Measurements from ENCODE around the gene LLGL1. TPM values are rescaled to one million over a fixed set of nuclear protein-coding genes. Genes with fewer than 3 reads are reported as not detected.

The LLGL1 gene
- total and polyA plus RNA-seq, 5 experiments from 2014 or later, result 1.2 to 17.3 (median 1.9) TPM

DNA sequence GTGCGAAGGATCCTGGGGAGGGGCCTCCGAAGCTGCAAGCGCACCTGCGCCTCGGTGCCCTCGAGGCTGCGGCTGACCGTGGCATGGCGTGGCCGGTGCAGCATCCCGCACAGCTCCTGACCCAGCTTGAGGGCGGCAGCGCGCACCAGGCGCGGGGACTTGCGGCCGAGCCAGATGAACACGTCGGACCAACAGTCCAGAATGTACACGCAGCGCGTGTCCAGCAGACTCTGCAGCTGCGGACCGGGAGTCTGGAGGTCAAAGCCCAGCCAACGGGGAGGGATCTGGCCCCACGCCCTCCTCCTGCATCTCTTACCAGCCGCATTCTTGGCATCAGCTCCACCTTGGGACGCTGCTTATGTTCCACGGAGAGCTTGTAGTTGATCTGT lies 22.2 kb downstream of the LLGL1 start:
- Mint-ChIP-seq H3K36me3 (peaks cover 0 to 70% (median 9%) of the 10 kb centered on the region in 3 donors), H3K27ac (no peak overlapping the region), H3K27me3 (no peaks in the 10 kb centered on the region), H3K9me3 (no peaks in the 10 kb centered on the region), H3K4me3 (no peak overlapping the region), H3K4me1 (peaks cover 2 to 5% (median 4%) of the 10 kb centered on the region in 4 donors)
- POLR2A ChIA-PET, result interaction anchor here (1.4 kb wide), 1 partner anchor 67 kb away, joined by 3 read pairs; the partner anchor contains the start of genes SMCR8 and TOP3A
- ATAC-seq (no peak), DNase-seq (no peak)

DNA sequence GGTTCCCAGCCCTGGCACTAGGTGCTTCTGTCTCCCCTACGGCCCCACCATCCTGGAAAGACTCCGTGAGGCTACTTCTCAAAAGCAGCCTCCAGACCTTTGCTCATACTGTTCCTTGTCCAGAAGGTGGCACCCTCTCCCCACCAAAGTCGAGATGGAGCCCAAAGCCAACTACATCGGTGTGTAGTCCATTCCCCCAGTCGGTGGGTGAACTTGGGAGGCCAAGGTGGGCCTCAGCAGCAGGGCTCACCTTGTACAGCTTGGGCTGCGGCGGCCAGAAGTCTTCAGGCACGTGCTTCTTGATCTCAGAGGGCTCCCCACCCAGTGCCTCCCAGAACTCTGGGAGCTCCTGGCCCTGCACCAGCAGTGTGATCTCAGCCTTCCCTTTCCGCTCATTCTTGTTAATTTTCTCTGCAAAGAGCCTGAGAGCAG lies 22.9 kb downstream of the LLGL1 start:
- Mint-ChIP-seq H3K27me3 (no peaks in the 10 kb centered on the region), H3K4me3 (no peak overlapping the region), H3K9me3 (no peaks in the 10 kb centered on the region), H3K36me3 (peaks cover 0 to 74% (median 9%) of the 10 kb centered on the region in 3 donors), H3K4me1 (peaks cover 2 to 5% (median 4%) of the 10 kb centered on the region in 4 donors), H3K27ac (peak overlapping the region in 6 of 10 donors; percentile 24 to 88 (median 58))
- ATAC-seq, result peak; percentile 75 to 80
- peak; percentile 35 to 80 (median 62) for DNase-seq
- POLR2A ChIA-PET, result interaction anchor here (1.4 kb wide), 1 partner anchor 66 kb away, joined by 3 read pairs; the partner anchor contains the start of genes SMCR8 and TOP3A

- H3K27ac Mint-ChIP-seq, result peak overlapping the region in 2 of 10 donors; percentile 67 to 86
- H3K27me3 Mint-ChIP-seq, result no peaks in the 10 kb centered on the region
Measured at GRCh38 chr17:18248811-18249210, 23.4 kb downstream of the LLGL1 start.

DNA sequence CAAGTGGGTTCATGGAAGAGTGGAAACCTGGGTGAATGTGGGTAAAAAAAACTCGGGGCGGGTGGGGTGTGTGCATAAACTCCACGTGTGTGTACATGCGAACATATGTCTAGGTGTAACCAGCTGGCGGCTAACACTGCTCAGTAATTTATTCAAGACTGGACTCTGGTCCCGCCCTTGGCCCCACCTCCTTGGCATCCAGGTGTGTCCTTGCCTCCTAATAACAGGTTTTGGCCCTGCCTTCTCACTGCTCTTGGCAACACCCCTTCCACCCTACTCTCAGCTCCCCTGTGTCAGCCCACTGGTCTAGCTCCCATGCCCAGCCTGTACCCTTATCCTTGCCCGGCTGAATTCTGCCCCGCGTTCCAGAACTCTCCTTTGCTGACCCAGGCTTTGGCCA lies 24.8 kb downstream of the LLGL1 start:
- POLR2A ChIA-PET, result interaction anchor here (1.3 kb wide), 1 partner anchor 31 kb away, joined by 3 read pairs; no protein-coding TSS in a partner anchor
- no peak overlapping the region for H3K4me3 Mint-ChIP-seq
- no peaks in the 10 kb centered on the region for H3K9me3 Mint-ChIP-seq
- no peaks in the 10 kb centered on the region for H3K27me3 Mint-ChIP-seq
- no peak overlapping the region for H3K27ac Mint-ChIP-seq
- ATAC-seq, result no peak
- H3K36me3 Mint-ChIP-seq, result peaks cover 0 to 82% (median 12%) of the 10 kb centered on the region in 3 donors
- H3K4me1 Mint-ChIP-seq, result peaks cover 2 to 7% (median 5%) of the 10 kb centered on the region in 4 donors
- no peak for DNase-seq

More at GRCh38 chr17:18248811-18249210, 23.4 kb downstream of the LLGL1 start:
- H3K4me3 Mint-ChIP-seq, result no peak overlapping the region
- POLR2A ChIA-PET, result interaction anchor here (1.4 kb wide), 1 partner anchor 66 kb away, joined by 3 read pairs; the partner anchor contains the start of genes SMCR8 and TOP3A
- peaks cover 2 to 5% (median 4%) of the 10 kb centered on the region in 4 donors for H3K4me1 Mint-ChIP-seq
- DNase-seq, result no peak
- ATAC-seq, result no peak
- peaks cover 0 to 79% (median 12%) of the 10 kb centered on the region in 3 donors for H3K36me3 Mint-ChIP-seq
- H3K9me3 Mint-ChIP-seq, result no peaks in the 10 kb centered on the region

DNA sequence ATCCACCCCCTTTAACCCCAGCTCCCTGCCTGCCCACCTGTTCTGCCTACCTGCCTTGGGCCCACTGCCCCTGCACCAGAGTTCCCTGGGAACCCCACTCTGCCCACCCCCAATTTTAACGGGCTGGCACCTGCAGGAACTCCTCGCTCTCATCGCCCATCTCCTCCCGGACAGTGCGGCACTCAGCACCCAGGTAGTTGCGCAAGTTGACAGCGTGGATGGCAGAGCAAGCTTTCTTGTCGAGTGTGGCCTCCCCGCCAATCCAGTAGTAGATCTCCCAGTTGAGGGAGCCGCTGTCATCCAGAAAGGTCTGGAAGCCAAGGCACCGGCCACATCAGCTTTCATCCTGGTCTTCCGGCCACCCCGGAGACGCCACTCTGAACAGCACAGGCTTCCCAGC lies 25.3 kb downstream of the LLGL1 start:
- POLR2A ChIA-PET, result interaction anchor here (1.3 kb wide), 1 partner anchor 32 kb away, joined by 3 read pairs; no protein-coding TSS in a partner anchor
- Mint-ChIP-seq H3K4me3 (no peak overlapping the region), H3K27me3 (no peaks in the 10 kb centered on the region), H3K9me3 (no peaks in the 10 kb centered on the region), H3K4me1 (peaks cover 4 to 11% (median 8%) of the 10 kb centered on the region in 4 donors), H3K27ac (peak overlapping the region in 1 of 10 donors; percentile 69), H3K36me3 (peaks cover 0 to 81% (median 12%) of the 10 kb centered on the region in 3 donors)
- no peak for ATAC-seq
- no peak for DNase-seq

GRCh38 chr17:18251204-18251603 lies 25.8 kb downstream of the LLGL1 start:
- H3K36me3 Mint-ChIP-seq, result peaks cover 0 to 82% (median 12%) of the 10 kb centered on the region in 3 donors
- no peaks in the 10 kb centered on the region for H3K27me3 Mint-ChIP-seq
- no peak for DNase-seq
- peaks cover 5 to 16% (median 12%) of the 10 kb centered on the region in 4 donors for H3K4me1 Mint-ChIP-seq
- no peaks in the 10 kb centered on the region for H3K9me3 Mint-ChIP-seq
- no peak overlapping the region for H3K4me3 Mint-ChIP-seq
- POLR2A ChIA-PET, result interaction anchor here (1.3 kb wide), 1 partner anchor 32 kb away, joined by 3 read pairs; no protein-coding TSS in a partner anchor
- no peak for ATAC-seq
- no peak overlapping the region for H3K27ac Mint-ChIP-seq

- DNase-seq (no peak), ATAC-seq (no peak)
- H3K36me3 Mint-ChIP-seq, result peaks cover 0 to 78% (median 11%) of the 10 kb centered on the region in 3 donors
- POLR2A ChIA-PET, result no interaction called here
- no peaks in the 10 kb centered on the region for H3K27me3 Mint-ChIP-seq
- H3K27ac Mint-ChIP-seq, result peak overlapping the region in 1 of 10 donors; percentile 24
- H3K4me1 Mint-ChIP-seq, result peaks cover 8 to 25% (median 20%) of the 10 kb centered on the region in 4 donors
- no peaks in the 10 kb centered on the region for H3K9me3 Mint-ChIP-seq
- H3K4me3 Mint-ChIP-seq, result no peak overlapping the region
Measured at GRCh38 chr17:18252160-18252559, 26.7 kb downstream of the LLGL1 start.

DNA sequence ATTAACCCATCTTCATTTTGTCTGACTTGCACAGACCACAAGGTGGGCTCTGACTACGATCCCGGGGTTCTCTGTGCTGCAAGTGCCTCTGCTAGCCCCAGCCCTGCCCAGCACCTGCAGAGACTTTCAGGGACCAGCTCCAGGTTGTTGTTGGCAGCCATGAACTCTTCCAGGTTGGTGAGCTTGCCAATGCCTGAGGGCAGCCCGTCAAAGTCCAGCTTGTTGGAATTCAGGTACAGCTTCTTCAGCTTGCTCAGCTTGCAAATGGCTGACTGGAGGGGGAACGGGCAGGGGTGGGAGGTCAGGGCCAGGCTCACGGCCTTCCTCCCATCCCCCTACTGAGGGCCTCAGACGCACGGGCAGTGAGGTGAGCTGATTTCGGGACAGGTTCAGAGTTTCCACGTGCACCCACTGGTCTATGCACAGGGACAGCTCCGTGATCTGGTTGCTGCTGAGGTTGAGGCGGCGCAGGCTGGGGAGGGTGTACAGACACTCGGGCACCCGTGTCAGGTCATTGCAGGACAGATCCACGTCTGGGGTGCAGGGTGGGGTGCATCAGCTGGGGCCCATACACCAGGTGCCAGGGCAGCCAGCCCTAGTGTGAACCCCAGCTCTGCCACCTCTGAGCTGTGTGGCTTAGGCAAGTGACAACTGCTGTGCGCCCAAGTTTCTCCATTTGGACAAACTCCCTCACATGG lies 27.9 kb downstream of the LLGL1 start:
- POLR2A ChIA-PET, result no interaction called here

GRCh38 chr17:18253947-18254821 lies 28.7 kb downstream of the LLGL1 start:
- POLR2A ChIA-PET, result interaction anchor here (0.6 kb wide), 1 partner anchor 264 kb away, joined by 3 read pairs; no protein-coding TSS in a partner anchor
- Mint-ChIP-seq H3K27ac (peak overlapping the region in 1 of 10 donors; percentile 62), H3K36me3 (peaks cover 0 to 63% (median 7%) of the 10 kb centered on the region in 3 donors), H3K4me1 (peaks cover 6 to 34% (median 25%) of the 10 kb centered on the region in 4 donors), H3K9me3 (no peaks in the 10 kb centered on the region), H3K27me3 (no peaks in the 10 kb centered on the region), H3K4me3 (peak overlapping the region in 1 of 10 donors; percentile 51)
- no peak for ATAC-seq
- DNase-seq, result no peak

More for the DNA sequence above, 27.9 kb downstream of the LLGL1 start:
- no peak for DNase-seq
- no peak overlapping the region for H3K4me3 Mint-ChIP-seq
- H3K27me3 Mint-ChIP-seq, result no peaks in the 10 kb centered on the region
- no peak overlapping the region for H3K27ac Mint-ChIP-seq
- H3K36me3 Mint-ChIP-seq, result peaks cover 0 to 71% (median 7%) of the 10 kb centered on the region in 3 donors
- peaks cover 8 to 30% (median 24%) of the 10 kb centered on the region in 4 donors for H3K4me1 Mint-ChIP-seq
- ATAC-seq, result no peak
- no peaks in the 10 kb centered on the region for H3K9me3 Mint-ChIP-seq

DNA sequence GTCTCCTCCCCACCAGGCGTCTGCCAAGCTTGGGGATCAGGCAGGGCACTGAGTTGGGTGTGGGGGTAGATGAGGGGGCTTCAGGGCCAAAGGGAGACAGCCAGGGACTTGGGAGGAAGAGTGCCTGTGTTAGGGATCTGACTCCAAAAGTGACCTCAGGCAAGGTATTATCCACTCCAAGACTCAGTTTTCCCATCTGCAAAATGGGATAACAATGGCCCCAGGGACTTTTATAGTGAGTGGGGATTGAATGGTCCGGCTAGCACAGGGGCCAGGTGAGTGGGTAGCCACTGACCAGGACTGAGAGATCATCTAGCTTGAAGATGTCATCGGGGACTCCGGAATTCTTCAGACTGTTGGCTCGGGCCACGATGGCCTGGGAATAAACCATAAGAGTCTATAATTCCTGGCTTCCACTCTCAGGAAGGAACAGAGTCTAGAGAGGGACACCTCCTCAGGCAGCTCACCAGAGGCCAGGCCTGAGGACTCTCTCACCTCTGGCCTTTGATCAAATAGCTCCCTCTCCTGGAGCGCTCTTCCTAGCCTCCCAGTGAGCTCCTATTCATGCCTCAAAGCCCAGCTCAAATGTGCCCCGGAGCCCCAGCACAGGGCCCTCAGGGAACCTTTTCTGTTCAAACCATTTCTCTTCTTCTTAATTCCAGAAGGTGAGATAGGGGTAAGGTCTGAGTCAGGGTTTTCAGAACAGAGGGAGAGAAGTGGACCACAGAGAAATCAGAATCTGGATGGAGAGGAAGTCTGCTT lies 29.6 kb downstream of the LLGL1 start:
- Mint-ChIP-seq H3K4me3 (peak overlapping the region in 2 of 10 donors; percentile 48 to 55), H3K4me1 (peaks cover 8 to 40% (median 31%) of the 10 kb centered on the region in 4 donors), H3K27me3 (no peaks in the 10 kb centered on the region), H3K36me3 (peaks cover 0 to 55% (median 7%) of the 10 kb centered on the region in 3 donors), H3K27ac (peak overlapping the region in 3 of 10 donors; percentile 40 to 69 (median 53)), H3K9me3 (no peaks in the 10 kb centered on the region)
- POLR2A ChIA-PET, result no interaction called here
- ATAC-seq (no peak), DNase-seq (no peak)

GRCh38 chr17:18256351-18256750 lies 30.9 kb downstream of the LLGL1 start:
- POLR2A ChIA-PET, result interaction anchor here (1.0 kb wide), 1 partner anchor 14 kb away, joined by 4 read pairs; no protein-coding TSS in a partner anchor
- peak overlapping the region in 5 of 10 donors; percentile 18 to 57 (median 36) for H3K4me3 Mint-ChIP-seq

More at GRCh38 chr17:18256351-18256750, 30.9 kb downstream of the LLGL1 start:
- peaks cover 10 to 42% (median 38%) of the 10 kb centered on the region in 4 donors for H3K4me1 Mint-ChIP-seq
- H3K27ac Mint-ChIP-seq, result peak overlapping the region in 5 of 10 donors; percentile 12 to 53 (median 44)
- ATAC-seq (no peak), DNase-seq (no peak)
- H3K36me3 Mint-ChIP-seq, result peaks cover 0 to 43% (median 3%) of the 10 kb centered on the region in 3 donors
- H3K9me3 Mint-ChIP-seq, result no peaks in the 10 kb centered on the region
- no peaks in the 10 kb centered on the region for H3K27me3 Mint-ChIP-seq
